AG09319 (cell line): ENCODE results near the gene SORT1.

Experiments used
- DNase-seq: peaks from one replicate; pipeline ENCODE4 v3.0.0-alpha.2; 2010; ENCODE audit warnings: low read depth; ENCODE audit errors: extremely low read depth
- CTCF ChIP-seq: IDR thresholded peaks from 2 replicates; pipeline ENCODE4 v1.5.1; 2011; ENCODE audit warnings: low read depth, mild to moderate bottlenecking, inconsistent platforms, low read length, moderate library complexity

Gene SORT1

GRCh38 chr1:109391157-109391556, 6.6 kb downstream of the SORT1 start:
- no peak for TF ChIP-seq CTCF
- DNase-seq = no peak

- no peak for DNase-seq
- TF ChIP-seq CTCF = no peak
These were observed 7.9 kb downstream of the SORT1 start for GRCh38 chr1:109389638-109390341.

GRCh38 chr1:109388884-109389637, 8.7 kb downstream of the SORT1 start:
- no peak for DNase-seq
- TF ChIP-seq CTCF = no peak

GRCh38 chr1:109388208-109388711, 9.5 kb downstream of the SORT1 start:
- no peak for DNase-seq
- no peak for TF ChIP-seq CTCF

- no peak for TF ChIP-seq CTCF
- no peak for DNase-seq
These were observed 11.5 kb downstream of the SORT1 start for GRCh38 chr1:109386054-109386717.

- no peak for TF ChIP-seq CTCF
- no peak for DNase-seq
These were observed 12.3 kb downstream of the SORT1 start for GRCh38 chr1:109385417-109385816.

GRCh38 chr1:109383854-109384253, 13.9 kb downstream of the SORT1 start:
- DNase-seq = no peak
- no peak for TF ChIP-seq CTCF
